Natural killer cell (primary cell): ENCODE results near the gene KASH5. TPM values are rescaled to one million over a fixed set of nuclear protein-coding genes. Genes with fewer than 3 reads are reported as not detected.

Experiments used
- ATAC-seq, 3 donors: fragments of 150-1000 bp in 2 of 3; fragments of 200-7000 bp in 1 of 3; cut with Tn5 transposase; 1 replicate in 1 of 3; 2 replicates in 2 of 3; pipeline ENCODE4 v1.10.0; 2021; ENCODE audit warnings: mild to moderate bottlenecking in 2 of 3, moderate library complexity in 2 of 3
- DNase-seq, 2 donors: peaks; one replicate each; pipeline versions ENCODE4 v3.0.0 to v3.0.0-alpha.2; 2013 to 2021; ENCODE audit warnings: mixed read lengths in 1 of 2
- H3K27ac ChIP-seq: one replicate; pipeline ENCODE4 v1.5.1; 2013; ENCODE audit warnings: mild to moderate bottlenecking, low read length
- H3K27me3 ChIP-seq: one replicate; pipeline ENCODE4 v1.6.1; 2013; ENCODE audit warnings: low read length; ENCODE audit not compliant: control insufficient read depth, insufficient read depth
- H3K36me3 ChIP-seq: one replicate; pipeline ENCODE4 v1.6.1; 2013; ENCODE audit warnings: low read length; ENCODE audit not compliant: control insufficient read depth, insufficient read depth
- H3K4me1 ChIP-seq: one replicate; pipeline ENCODE4 v1.6.1; 2013; ENCODE audit warnings: low read length; ENCODE audit not compliant: control insufficient read depth, insufficient read depth
- H3K4me3 ChIP-seq: one replicate; pipeline ENCODE4 v1.5.1; 2013; ENCODE audit warnings: low read length
- H3K9me3 ChIP-seq: one replicate; pipeline ENCODE4 v1.6.1; 2013; ENCODE audit warnings: low read length; ENCODE audit not compliant: control insufficient read depth, insufficient read depth
- H3K27ac Mint-ChIP-seq, 2 donors: one replicate each; pipeline ENCODE4 v1.8.0; 2022; ENCODE audit warnings: mild to moderate bottlenecking in 2 of 2, mixed read lengths in 2 of 2, moderate library complexity in 1 of 2
- H3K27me3 Mint-ChIP-seq, 2 donors: one replicate each; pipeline ENCODE4 v1.8.0; 2022; ENCODE audit warnings: low read depth in 2 of 2, mixed read lengths in 2 of 2
- H3K36me3 Mint-ChIP-seq: one replicate; pipeline ENCODE4 v1.8.0; 2022; ENCODE audit warnings: mixed read lengths
- H3K4me1 Mint-ChIP-seq, 2 donors: one replicate each; pipeline ENCODE4 v1.8.0; 2022; ENCODE audit warnings: mixed read lengths in 2 of 2
- H3K4me3 Mint-ChIP-seq: one replicate; pipeline ENCODE4 v1.8.0; 2022; ENCODE audit warnings: mild to moderate bottlenecking, moderate library complexity, mixed read lengths
- H3K9me3 Mint-ChIP-seq, 2 donors: one replicate each; pipeline ENCODE4 v1.8.0; 2022; ENCODE audit warnings: mixed read lengths in 2 of 2
- CTCF ChIP-seq: fragments of 200-600 bp; IDR thresholded peaks from one replicate; pipeline ENCODE4 v1.8.0; 2022; ENCODE audit warnings: antibody characterized with exemption
- WGBS: methylation state at CpG from one replicate; pipeline ENCODE4 v1.1.7; 2013; ENCODE audit warnings: missing lambda C conversion rate; ENCODE audit not compliant: insufficient coverage; 5-methylcytosine and 5-hydroxymethylcytosine counted together
- intact Hi-C: fragments of 100-400 bp; cut with micrococcal nuclease; formaldehyde crosslinking; loops from one replicate; pipeline ENCODE4 v1.14.2; 2022
- total RNA-seq, 4 donors: library from RNA; stranded (reverse); fragments of 120-200 nt in 1 of 4; gene quantifications; one replicate each; pipeline versions ENCODE4 v1.2.3 to v1.2.4, GENCODE V29; 2013 to 2022

KASH5 gene
- total RNA-seq, 3 donors from 2014 or later (not counting 1 experiment from before 2014, with no cell fraction given) = 0.73 to 0.80 TPM; not detected in 1

GRCh38 chr19:49427855-49428546, 40.0 kb downstream of the KASH5 start:
- 2% methylated on average over 45 of the region's 45 CpGs for WGBS
- peaks cover 84% of the 10 kb centered on the region for H3K27me3 ChIP-seq
- no peak overlapping the region for H3K27ac ChIP-seq
- H3K9me3 ChIP-seq = no peaks in the 10 kb centered on the region
- TF ChIP-seq CTCF = no peak
- peaks cover 41 to 55% of the 10 kb centered on the region in 2 donors for H3K4me1 Mint-ChIP-seq
- H3K36me3 ChIP-seq = no peaks in the 10 kb centered on the region
- no peak overlapping the region for H3K4me3 ChIP-seq
- no peak overlapping the region for H3K27ac Mint-ChIP-seq
- intact Hi-C loops = no loop called here
- no peaks in the 10 kb centered on the region for H3K9me3 Mint-ChIP-seq
- H3K36me3 Mint-ChIP-seq = no peaks in the 10 kb centered on the region
- H3K4me3 Mint-ChIP-seq = peak overlapping the region; percentile 49
- peak; percentile 38 to 75 (median 58) for ATAC-seq
- H3K4me1 ChIP-seq = peaks cover 52% of the 10 kb centered on the region
- peaks cover 82 to 84% of the 10 kb centered on the region in 2 donors for H3K27me3 Mint-ChIP-seq
- peak in 1 of 2 donors; percentile 54 for DNase-seq

GRCh38 chr19:49428547-49429451, 40.8 kb downstream of the KASH5 start:
- peaks cover 83% of the 10 kb centered on the region in 2 donors for H3K27me3 Mint-ChIP-seq
- WGBS = 22% methylated on average over 29 of the region's 29 CpGs
- Histone ChIP-seq H3K27me3 (peaks cover 85% of the 10 kb centered on the region), H3K4me3 (no peak overlapping the region), H3K9me3 (no peaks in the 10 kb centered on the region), H3K4me1 (peaks cover 51% of the 10 kb centered on the region), H3K36me3 (no peaks in the 10 kb centered on the region), H3K27ac (no peak overlapping the region)
- no peak for DNase-seq
- H3K27ac Mint-ChIP-seq = no peak overlapping the region
- peak overlapping the region; percentile 49 for H3K4me3 Mint-ChIP-seq
- no peak for ATAC-seq
- H3K9me3 Mint-ChIP-seq = no peaks in the 10 kb centered on the region
- H3K4me1 Mint-ChIP-seq = peaks cover 40 to 51% of the 10 kb centered on the region in 2 donors
- no peaks in the 10 kb centered on the region for H3K36me3 Mint-ChIP-seq
- TF ChIP-seq CTCF = no peak
- intact Hi-C loops = no loop called here

GRCh38 chr19:49430172-49430677, 42.2 kb downstream of the KASH5 start:
- H3K4me1 Mint-ChIP-seq = peaks cover 37 to 49% of the 10 kb centered on the region in 2 donors

More at GRCh38 chr19:49430172-49430677, 42.2 kb downstream of the KASH5 start:
- no peaks in the 10 kb centered on the region for H3K36me3 ChIP-seq
- H3K4me1 ChIP-seq = peaks cover 45% of the 10 kb centered on the region
- H3K27me3 ChIP-seq = peaks cover 89% of the 10 kb centered on the region
- intact Hi-C loops = no loop called here
- no peak overlapping the region for H3K4me3 Mint-ChIP-seq
- no peaks in the 10 kb centered on the region for H3K9me3 Mint-ChIP-seq
- DNase-seq (no peak), ATAC-seq (no peak)
- H3K27ac ChIP-seq = no peak overlapping the region
- peaks cover 77 to 87% of the 10 kb centered on the region in 2 donors for H3K27me3 Mint-ChIP-seq
- TF ChIP-seq CTCF = no peak
- 63% methylated on average over 9 of the region's 9 CpGs for WGBS
- no peaks in the 10 kb centered on the region for H3K36me3 Mint-ChIP-seq
- no peak overlapping the region for H3K27ac Mint-ChIP-seq
- no peak overlapping the region for H3K4me3 ChIP-seq
- no peaks in the 10 kb centered on the region for H3K9me3 ChIP-seq
